Stimulated activated CD4-positive, alpha-beta T cell treated with anti-CD3 and anti-CD28 coated beads, Interleukin-4, amount 100 ng/mL, for 24 hours (primary cell): ENCODE measurements around the gene TNFRSF12A.

Experiments used
- DNase-seq: peaks from one replicate; pipeline ENCODE4 v3.0.0-alpha.2; 2020

TNFRSF12A gene

DNA sequence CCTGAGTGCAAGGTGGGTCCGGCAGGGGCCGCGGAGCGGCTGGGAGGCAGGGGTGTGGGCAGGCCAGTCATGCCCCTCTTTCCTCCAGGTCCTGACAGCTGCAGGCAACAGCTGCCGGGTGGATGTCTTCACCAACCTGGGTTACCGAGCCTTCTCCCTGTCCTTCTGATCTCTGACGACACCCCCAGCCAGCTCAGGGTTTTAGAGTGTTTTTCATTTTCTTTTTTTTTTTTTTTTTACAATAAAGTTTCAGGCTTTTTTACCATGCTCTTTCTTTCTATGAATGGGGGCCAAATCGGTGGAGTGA is 7.3 kb downstream of the TNFRSF12A start:
- DNase-seq, result no peak

DNA sequence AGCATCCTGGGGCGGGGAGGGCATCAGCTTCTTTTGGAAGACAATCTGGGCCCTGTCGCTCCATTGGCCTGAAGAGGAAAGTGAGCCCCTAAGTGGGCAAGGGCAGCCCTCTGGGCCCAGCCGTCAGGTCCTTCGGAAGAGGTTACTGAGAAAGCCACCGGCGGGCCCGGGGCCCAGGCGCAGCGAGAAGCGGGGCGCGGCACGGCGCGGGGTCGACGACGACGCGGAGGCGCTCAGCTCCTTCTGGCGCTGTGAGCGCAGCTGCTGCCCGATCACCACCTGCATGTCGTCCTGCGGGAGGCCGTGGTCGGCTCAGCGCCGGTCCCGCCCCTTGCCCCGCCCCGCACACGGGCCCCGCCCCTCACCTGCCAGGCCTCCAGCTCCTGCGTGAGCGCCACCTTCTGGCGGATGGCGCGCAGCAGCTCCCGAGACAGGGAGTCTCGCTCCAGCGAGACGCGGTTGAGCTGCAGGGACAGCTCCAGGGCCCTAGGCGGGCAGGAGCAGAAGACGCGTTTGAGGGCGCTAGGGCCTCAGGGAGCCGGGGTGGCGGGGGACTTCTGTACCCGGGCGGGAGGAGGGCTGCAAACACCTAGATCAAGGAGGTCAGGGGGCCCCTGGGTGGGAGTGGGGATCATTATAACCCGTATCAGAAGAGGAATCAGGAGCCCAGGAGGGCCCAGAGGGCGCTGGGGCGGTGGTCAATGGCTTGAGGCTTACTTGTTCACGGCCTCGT is 8.0 kb downstream of the TNFRSF12A start:
- peak; percentile 86 for DNase-seq

DNA sequence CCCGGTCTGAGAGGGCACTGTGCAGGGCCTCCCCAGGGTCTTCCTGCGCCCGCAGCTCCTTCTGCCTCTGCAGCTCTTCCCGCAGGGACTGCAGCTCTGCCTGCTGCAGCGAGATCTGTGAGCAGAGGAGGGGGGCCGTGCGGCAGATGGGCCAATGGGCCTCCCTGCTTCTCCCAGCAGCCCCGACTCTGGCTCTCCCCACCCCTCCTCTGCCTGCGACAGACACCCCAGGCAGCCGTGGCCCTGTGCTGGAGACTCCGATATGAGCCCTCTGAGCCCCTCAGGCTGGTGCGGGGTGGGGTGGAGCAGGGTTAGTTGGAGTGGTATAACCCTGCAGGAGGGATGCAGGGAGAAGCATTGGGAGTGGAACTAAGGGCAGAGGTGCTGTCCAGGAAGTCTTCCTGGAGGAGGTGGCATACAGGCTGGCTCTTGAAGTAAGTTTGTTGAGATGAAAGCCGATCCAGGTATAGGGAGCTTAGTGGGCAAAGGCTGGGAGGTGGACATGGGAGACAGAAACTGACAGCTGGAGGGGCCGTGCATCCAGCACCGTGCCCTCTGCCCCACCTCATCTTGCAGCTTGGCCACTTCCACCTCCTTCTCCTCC is 8.7 kb downstream of the TNFRSF12A start:
- DNase-seq, result no peak

DNA sequence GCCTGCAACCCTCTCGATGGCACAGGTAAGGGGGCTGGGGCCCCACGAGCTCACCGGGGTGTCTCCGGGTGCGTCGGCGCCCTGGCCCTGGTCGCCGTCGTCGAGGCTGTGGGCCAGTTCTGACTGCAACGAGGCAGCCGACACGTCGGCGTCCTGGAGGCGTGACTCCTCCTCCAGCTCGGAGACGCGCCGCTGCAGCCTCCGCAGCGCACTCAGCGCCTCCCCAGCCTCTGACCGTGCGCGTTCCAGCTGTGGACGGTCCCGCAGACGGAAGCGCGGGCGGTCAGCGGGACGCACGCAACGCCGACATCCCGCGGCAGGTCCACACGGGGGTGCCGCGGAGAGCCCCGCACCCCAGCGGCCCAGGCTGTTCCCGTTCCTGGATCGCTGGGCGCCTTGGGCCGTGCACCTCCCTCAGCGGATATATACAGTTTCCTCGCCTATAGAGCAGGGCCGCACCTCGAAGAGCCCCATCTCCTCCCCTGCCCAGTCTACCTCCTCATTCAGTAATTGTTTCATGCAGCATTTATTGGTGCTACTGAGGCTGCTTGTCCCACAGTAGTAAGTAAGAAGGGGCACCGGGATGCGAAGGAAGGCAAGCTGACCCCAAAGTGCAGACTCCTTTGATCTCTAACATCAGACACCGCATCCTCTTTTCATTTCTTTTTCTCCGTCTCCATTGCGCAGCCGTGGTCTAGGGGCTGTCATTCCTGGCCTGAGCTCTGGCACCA is 9.5 kb downstream of the TNFRSF12A start:
- peak; percentile 38 for DNase-seq

DNA sequence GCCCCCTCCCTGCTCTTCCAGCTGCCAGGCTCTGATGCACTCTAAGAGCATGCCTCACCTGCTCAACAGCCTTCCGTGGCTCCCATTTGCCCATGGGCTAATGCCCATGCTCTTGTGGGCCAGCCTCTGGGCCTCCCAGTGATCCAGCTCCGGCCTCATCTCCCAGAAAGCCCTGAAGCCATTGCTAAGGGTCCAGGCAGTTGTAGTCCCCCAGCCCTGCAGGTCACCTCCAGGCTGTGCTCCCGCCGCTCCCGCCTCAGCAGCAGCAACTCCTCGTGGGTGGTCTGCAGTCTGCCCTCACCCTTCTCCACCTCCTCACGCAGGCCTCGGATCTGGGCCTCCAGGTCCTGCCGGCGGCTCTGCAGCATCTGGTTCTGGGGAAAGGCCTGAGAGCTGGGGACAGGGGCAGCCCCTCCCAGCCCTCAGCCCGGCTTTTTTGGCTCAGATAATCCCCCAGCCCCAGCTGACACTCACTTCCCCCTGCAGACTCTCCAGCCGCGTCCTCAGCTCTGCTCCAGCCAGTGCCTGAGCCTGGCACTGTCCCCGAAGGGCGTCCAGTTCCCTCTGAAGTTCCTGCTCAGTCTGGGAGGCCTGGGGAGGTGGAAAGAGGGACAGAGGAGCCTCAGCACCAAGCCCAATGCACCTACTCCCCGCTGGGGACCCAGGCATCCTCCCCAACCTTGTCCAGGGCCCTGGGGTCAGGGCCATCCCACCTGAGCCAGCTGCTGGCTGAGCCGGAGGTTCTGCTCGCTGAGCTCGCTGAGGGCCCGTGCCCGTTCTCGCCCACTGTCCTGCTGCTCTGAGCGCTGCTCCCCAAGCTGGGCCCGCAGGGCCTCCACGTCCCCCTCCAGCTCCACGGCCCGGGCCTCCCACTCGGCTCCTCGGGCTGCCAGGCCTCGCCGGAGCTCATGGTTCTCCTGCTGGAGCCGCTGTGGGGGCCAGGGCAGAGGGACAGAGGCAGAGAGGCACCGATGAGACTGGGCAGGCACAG is 10.3 kb downstream of the TNFRSF12A start:
- no peak for DNase-seq

DNA sequence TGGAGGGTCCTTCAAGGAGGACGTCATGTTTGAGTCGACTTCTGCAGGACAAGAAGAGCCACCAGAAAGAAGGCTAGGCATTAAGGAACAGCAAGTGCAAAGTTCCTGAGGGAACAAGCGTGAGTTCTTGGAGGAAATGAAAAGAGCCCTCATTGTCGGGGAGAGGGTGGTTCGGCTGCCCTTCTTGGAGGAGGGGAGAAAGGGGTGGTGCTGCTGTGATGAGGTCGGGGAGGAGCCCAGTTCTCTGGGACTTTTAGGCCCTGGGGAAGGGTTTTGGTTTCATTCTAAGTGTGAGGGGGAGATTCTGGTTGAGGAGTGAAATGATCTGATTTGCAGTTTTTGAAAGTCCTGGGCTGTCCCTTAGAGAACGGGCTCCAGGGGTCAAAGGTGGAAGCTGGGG is 12.5 kb downstream of the TNFRSF12A start:
- no peak for DNase-seq

DNA sequence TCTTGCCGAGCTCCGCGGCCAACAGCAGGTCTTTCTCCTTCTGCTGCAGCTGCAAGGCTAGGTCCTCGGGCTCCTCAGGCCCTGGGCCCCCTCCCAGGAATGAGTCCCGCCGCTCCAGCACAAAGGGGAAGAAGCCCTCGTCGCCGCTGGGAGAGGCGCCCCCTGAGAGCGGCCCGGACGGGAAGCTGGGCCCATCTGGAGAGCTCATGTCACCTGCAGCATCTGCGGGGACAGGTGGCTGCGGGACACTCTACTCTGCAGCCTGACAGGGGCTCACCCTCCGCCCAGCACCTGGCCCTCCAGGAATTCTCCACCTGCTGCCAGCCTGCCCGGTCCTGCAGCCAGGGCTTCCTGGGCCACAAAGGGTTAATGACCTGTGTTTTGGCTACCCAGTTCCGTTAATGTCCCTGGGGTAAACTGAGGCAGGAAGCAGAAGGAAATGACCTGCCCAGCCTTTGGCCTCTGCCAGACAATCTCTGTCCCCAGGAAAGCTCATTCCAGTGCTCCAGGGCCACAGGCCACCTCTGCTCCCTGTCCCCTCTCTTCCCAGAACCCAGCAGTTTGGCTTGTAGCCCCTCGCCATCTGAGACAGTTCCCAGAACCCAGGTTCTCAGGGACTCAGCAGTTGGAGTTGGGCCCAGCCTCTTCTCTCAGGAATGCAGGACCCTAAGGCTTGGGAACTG is 15.3 kb downstream of the TNFRSF12A start:
- DNase-seq, result no peak

DNA sequence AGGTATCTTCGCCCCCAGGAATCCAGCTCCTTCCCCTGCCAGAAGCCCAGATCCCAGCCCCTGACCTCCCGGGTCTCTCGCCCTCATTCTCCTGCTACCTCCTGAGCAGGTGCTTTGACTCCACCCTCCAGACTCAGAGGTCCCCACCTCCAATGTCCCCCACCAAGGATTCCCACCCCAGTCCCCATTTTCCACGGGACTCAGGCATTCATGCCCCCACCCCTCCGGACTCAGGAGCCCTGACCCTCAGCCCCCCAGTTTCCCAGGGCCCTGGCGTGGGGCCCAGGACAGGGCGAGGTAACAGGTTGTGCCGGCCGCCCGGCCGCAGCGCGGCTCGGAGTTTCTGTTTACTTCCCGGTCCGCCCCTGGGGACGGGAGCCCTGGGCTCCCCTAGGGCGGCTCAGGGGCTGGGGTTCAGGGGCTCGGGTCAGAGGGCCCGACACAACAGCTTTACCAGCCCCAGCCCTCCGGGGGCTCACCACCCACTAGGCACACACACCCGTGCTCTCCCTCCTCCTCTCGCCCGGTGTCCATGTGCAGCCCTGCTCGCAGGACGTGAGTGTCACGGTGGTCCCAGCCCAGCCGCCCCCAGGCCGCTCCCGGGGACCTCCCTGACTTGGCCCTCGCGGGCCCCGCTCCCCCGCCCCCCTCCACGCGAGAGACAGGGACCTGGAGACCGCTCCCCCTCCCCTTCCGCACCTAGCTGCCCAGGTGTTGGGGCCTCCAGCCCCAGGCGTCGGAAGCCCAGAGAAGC is 16.0 kb downstream of the TNFRSF12A start:
- DNase-seq, result no peak

DNA sequence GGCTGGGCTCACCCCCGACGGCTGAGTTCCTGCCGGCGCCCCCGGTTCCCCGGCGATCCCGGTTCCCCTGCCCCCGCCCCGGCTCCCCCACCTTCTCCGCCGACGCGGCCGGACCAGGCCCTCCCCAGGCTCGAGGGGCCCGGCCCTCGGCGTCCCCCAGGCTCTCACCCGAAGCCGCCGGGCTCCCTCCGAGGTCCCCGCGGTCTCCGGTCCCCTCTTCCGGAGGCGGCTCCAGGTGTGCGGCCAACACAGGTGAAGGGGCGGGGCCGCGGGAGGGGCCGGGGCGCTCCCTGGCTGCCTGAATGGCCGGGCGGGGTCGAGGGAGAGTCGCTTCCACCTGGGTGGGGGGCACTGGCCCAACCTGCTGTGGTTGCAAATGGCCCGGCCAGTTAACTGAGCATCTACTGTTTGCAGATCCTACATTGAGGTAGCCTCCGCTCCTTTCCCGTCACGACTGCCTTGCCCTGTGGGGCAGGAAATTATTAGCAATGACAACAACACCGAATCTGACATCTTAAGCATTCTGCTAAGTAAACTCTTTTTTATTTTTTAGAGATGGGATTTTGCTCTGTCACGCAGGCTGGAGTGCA is 16.7 kb downstream of the TNFRSF12A start, which contains the start of gene BICDL2:
Gene BICDL2, minus strand, starts transcription at position 219 of the 590 bp plus-strand sequence. CDS start 1,448 bp downstream, outside the sequence.
- DNase-seq, result no peak

DNA sequence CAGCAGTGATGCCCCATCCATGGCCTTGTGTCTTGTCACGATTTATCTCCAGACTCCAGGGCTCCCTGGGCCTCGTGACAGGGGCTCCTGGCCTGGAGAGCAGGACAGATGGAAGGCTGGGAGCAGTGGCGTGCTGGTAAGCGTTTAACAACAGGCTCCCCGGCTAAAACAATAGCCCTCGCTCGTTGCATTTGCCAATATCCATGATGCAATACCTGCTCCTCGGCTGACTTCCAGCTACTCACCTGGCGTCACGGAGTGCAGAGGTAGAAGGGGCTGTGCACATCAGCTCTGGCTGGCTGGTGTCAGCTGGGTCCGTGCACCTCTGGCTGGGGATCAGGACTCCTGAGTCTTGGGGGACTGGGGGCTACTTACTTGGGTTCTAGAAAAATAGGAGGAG is 18.1 kb downstream of the TNFRSF12A start:
- DNase-seq, result no peak

DNA sequence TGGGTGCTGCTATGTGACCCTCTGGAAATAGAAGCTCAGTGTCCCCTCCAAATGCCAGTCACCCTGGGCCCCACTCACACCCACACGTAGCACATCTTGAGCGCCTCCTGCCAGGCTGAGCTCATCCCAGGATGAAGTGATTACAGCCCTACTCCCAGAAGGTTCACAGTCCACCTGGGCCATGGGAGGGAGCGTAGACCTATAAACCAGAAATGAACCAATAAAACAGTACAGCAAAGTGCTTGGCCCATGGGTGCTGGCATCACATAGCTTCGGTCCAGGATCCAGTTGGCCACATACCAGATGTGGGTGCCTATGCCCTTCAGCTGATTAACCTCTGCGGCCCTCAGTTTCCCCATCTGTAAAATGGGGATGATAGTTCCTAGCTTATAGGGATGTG is 18.7 kb downstream of the TNFRSF12A start:
- no peak for DNase-seq

DNA sequence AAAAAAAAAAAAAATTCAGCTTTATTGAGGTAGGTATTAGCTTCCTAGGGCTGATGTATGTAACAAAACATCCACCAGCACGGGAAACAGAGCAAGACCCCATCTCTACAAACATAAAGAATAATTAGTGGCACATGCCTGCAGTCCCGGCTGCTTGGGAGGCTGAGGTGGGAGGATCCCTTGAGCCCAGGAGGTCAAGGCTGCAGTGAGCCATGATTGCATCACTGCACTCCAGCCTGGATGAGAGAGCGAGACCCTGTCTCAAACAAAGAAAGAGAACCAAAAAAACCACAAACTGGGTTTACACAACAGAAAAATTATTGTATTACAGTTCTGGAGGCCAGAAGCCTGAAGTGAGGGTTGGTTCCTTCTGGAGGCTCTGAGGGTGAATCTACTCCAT is 22.2 kb downstream of the TNFRSF12A start:
- no peak for DNase-seq

DNA sequence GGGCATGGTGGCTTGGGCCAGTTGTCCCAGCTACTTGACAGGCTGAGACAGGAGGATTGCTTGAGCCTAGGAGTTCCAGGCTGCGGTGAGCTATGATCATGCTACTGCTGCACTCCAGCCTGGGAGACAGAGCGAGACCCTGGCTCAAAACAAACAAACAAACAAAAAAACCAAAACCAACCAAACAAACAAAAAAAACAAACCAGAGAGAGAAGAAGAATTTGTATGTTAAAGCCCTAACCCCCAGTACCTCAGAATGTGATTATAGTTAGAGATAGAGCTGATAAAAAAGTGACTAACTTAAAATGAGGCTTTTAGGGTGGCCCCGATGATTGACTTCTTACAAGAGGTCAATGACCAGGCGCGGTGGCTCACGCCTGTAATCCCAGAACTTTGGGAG is 24.5 kb downstream of the TNFRSF12A start:
- DNase-seq, result no peak

DNA sequence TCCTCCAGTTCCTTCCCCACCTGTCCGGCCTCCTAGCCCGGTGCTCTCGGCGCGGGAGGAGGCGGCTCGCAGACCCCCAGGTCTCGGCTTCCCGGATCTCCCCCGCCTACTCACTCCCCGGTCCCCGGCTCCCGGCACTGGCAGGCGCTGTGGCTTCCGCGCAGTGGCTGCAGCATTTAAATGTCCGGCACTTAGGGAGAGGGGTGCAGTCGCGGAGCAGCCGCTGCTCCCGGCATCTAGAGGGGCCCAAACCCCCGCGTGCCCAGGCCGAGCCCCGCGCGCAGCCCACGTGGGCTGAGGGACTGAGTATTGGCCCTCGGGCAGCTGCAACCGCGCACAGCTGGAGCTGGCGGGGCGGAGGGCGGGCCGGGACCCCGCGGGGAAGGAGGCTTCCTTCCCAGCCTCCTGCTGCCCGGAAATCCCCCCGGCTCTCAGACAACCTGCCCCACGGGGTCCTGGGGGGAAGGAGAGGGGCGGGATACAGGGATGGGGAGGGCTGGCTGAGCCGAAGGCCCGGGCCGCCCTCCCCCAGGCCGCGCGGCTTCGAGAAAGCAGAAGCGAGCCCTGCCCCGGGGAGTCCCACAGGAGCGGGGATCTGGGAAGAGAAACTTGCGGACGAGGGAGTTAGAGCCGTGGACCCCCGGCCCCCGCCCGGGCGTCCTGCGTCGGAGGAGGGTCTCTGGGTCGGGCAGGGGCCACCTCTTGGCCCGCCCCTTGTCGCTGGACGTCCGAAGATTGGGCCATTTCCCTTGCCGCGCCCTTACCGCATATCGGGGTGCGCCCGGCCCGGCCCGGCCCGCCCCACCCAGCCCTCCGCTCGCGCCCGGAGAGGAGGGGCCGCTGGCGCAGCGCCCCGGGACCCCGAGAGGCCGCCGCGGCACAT is 25.8 kb downstream of the TNFRSF12A start, which contains the start of gene MMP25:
Gene MMP25, plus strand, starts transcription at position 804 of the 883 bp plus-strand sequence. CDS start 357 bp downstream, outside the sequence.
- no peak for DNase-seq

DNA sequence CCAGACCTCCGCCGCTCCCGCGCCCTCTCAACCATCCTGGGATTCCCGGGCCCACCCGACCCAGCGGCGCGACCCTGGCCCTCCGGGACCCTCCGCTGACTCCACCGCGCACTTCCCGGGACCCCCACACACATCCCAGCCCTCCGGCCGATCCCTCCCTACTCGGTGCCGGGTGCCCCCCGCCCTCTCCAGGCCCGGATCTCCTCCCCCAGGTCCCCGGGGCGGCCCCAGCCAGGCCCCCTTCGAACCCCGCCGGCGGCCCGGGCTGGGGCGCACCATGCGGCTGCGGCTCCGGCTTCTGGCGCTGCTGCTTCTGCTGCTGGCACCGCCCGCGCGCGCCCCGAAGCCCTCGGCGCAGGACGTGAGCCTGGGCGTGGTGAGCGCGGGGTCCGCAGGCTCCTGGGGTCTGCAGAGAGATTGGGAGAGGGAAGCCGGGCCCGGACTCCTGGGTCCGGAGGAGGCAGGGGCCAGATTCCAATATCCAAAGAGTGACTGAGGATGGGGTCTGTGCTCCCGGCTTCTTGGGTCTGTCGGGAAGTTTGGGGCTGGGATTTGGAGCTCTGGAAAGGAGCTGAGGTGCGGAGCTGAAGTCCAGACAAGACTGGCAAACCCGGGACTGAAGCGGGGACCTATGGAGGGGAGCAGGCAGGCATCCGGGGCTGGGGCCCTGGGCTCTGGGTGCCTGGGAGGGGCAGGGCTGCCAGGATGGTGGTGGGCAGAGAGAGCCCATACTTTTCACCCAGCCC is 26.6 kb downstream of the TNFRSF12A start:
- no peak for DNase-seq

DNA sequence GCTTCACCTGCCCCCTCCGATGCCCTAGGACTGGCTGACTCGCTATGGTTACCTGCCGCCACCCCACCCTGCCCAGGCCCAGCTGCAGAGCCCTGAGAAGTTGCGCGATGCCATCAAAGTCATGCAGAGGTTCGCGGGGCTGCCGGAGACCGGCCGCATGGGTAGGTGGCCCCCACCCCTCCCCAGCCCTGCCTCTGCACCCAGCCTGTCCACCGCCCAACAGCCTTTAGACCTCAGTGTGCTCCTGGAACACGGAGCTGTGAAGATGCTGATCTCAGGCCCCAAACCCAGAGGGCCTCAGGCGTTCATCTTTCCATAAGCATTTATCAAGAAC is 27.2 kb downstream of the TNFRSF12A start:
- no peak for DNase-seq

DNA sequence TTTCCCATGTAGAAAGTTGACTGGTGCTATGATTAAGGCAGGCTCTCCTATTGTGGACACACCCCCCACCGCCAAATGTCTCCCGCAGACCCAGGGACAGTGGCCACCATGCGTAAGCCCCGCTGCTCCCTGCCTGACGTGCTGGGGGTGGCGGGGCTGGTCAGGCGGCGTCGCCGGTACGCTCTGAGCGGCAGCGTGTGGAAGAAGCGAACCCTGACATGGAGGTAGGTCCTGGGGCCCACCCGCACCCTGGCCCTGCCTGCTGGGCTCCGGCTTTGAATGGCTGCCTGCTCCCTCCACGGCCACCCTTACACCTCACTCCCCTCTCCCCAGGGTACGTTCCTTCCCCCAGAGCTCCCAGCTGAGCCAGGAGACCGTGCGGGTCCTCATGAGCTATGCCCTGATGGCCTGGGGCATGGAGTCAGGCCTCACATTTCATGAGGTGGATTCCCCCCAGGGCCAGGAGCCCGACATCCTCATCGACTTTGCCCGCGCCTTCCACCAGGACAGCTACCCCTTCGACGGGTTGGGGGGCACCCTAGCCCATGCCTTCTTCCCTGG is 29.8 kb downstream of the TNFRSF12A start:
- no peak for DNase-seq

DNA sequence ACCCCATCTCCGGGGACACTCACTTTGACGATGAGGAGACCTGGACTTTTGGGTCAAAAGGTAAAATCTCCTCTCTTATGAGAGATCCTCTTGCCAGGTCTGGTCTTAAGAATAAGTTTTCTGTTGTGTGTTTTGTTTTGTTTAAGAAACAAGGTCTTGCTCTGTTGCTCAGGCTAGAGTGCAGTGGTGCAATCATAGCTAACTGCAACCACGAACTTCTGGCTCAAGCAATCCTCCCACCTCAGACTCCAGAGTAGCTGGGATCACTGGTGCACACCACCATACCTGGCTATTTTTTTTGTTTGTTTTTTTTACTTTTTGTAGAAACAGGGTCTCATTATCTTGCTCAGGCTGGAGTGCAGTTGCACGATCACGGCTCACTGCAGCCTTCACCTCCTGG is 30.3 kb downstream of the TNFRSF12A start:
- DNase-seq, result no peak

DNA sequence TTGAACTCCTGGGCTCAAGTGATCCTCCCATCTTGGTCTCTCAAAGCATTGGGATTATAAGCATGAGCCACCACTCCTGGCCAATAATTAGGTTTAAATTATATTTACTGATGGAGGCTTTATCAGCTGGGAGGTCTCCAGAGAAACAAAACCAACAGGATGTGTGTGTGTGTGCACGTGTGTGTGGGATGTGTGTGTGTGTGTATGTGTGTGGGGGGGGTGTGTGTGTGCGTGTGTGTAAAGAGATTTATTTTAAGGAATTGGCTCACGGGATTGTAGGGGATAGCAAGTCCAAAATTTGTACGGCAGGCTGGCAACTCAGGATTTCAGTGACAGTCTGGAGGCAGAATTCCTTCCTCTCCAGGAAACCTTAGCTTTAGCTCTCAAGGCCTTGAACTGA is 30.8 kb downstream of the TNFRSF12A start:
- no peak for DNase-seq
